CD4-positive, alpha-beta T cell (primary cell): Measurements from ENCODE around the gene SLC35B4. TPM values are rescaled to one million over a fixed set of nuclear protein-coding genes. Genes with fewer than 3 reads are reported as not detected.

Source experiments
- ATAC-seq: fragments of 200-7000 bp; cut with Tn5 transposase; one replicate; pipeline ENCODE4 v1.10.0; 2022; ENCODE audit warnings: mild to moderate bottlenecking; ENCODE audit not compliant: poor library complexity
- CTCF ChIA-PET: fragments of 350-600 bp; sonication (Branson Sonifier 250); formaldehyde crosslinking; loops from one replicate; lab custom pipeline; 2021; ENCODE audit warnings: antibody characterized with exemption, inconsistent platforms; lab: Charles Lee
- POLR2A ChIA-PET: fragments of 350-600 bp; sonication (Branson Sonifier 250); formaldehyde crosslinking; loops from one replicate; lab custom pipeline; 2021; ENCODE audit warnings: antibody characterized with exemption, inconsistent platforms; lab: Charles Lee
- DNase-seq, 14 experiments: peaks; one replicate each; pipeline ENCODE4 v3.0.0-alpha.2; 2013 to 2020; ENCODE audit warnings: mixed read lengths in 2 of 14
- H3K27ac ChIP-seq, 2 donors: one replicate each; pipeline versions ENCODE4 v1.5.1 to v1.7.0; 2013; ENCODE audit warnings: low read length in 2 of 2, low read depth in 1 of 2, mild to moderate bottlenecking in 1 of 2
- H3K27me3 ChIP-seq, 2 experiments: 1 replicate in 1 of 2; 2 replicates in 1 of 2; pipeline versions ENCODE4 v1.6.1 to v1.7.0; 2013; ENCODE audit warnings: low read length in 2 of 2, control low read depth in 1 of 2, mild to moderate bottlenecking in 1 of 2, moderate library complexity in 1 of 2; ENCODE audit not compliant: insufficient read depth in 2 of 2, control insufficient read depth in 1 of 2
- H3K36me3 ChIP-seq: one replicate; pipeline ENCODE4 v1.6.1; 2013; ENCODE audit warnings: low read length, control low read depth; ENCODE audit not compliant: insufficient read depth
- H3K4me1 ChIP-seq: one replicate; pipeline ENCODE4 v1.6.1; 2013; ENCODE audit warnings: low read length, control low read depth; ENCODE audit not compliant: insufficient read depth
- H3K4me3 ChIP-seq: one replicate; pipeline ENCODE4 v1.5.1; 2013; ENCODE audit warnings: mild to moderate bottlenecking, low read length, moderate library complexity
- H3K9me3 ChIP-seq, 2 experiments: 1 replicate in 1 of 2; 2 replicates in 1 of 2; pipeline versions ENCODE4 v1.6.1 to v1.7.0; 2013; ENCODE audit warnings: low read length in 2 of 2, mild to moderate bottlenecking in 2 of 2, control low read depth in 1 of 2, moderate library complexity in 1 of 2; ENCODE audit not compliant: control insufficient read depth in 1 of 2, insufficient read depth in 1 of 2
- H3K27ac Mint-ChIP-seq: one replicate; pipeline ENCODE4 v1.8.0; 2020; ENCODE audit warnings: mixed read lengths
- H3K27me3 Mint-ChIP-seq: one replicate; pipeline ENCODE4 v1.8.0; 2021; ENCODE audit warnings: mixed read lengths
- H3K36me3 Mint-ChIP-seq: one replicate; pipeline ENCODE4 v1.8.0; 2021; ENCODE audit warnings: low read depth, mixed read lengths
- H3K4me1 Mint-ChIP-seq: one replicate; pipeline ENCODE4 v1.8.0; 2021; ENCODE audit warnings: low read depth, mixed read lengths
- H3K4me3 Mint-ChIP-seq: one replicate; pipeline ENCODE4 v1.8.0; 2020; ENCODE audit warnings: mild to moderate bottlenecking, mixed read lengths
- H3K9me3 Mint-ChIP-seq: one replicate; pipeline ENCODE4 v1.8.0; 2020; ENCODE audit warnings: mixed read lengths
- intact Hi-C, 2 experiments: fragments of 100-400 bp; cut with DNase I in 1 of 2; cut with micrococcal nuclease in 1 of 2; formaldehyde crosslinking; loops; one replicate each; pipeline versions ENCODE4 v1.15.1 to v1.9.0; 2023 to 2025; cut with DNase I, micrococcal nuclease
- total RNA-seq, 174 experiments: library from RNA in 2 of 174; stranded (reverse) in 2 of 174; gene quantifications; one replicate each; pipeline ENCODE4 v1.2.3 and lab custom pipeline; 2021 to 2026
- TF ChIP-seq, protein P1 (sequence below): fragments of 200-600 bp; IDR thresholded peaks from one replicate; pipeline ENCODE4 v1.8.0; 2022; ENCODE audit warnings: antibody characterized with exemption, mild to moderate bottlenecking

Gene SLC35B4
- total RNA-seq, 2 experiments from 2014 or later: 5.8 to 7.8 TPM

DNA sequence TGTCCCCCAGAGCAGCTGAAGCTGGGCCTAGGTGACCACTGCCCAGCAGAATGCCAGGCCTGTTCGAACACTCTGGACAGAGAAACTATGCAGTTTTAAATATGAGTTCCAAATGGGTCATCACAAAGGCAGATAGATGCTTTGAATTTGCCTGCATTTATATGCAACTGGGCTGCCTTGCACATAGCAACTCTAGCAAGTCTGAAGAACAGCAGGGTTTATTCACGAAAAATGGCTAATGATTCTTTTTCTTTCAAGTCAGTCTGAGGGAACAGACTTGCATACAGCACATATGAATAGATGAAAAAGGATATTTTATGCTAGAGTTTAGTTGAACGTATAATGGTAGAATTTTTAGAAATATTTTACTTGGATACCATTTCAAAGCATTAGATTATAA lies 68.5 kb downstream of the SLC35B4 start:
- no peak overlapping the region for H3K4me3 ChIP-seq
- no peak overlapping the region for H3K27ac Mint-ChIP-seq
- H3K4me1 ChIP-seq: no peaks in the 10 kb centered on the region
- H3K4me3 Mint-ChIP-seq: no peak overlapping the region
- no peaks in the 10 kb centered on the region for H3K36me3 Mint-ChIP-seq
- H3K9me3 Mint-ChIP-seq: peaks cover 2% of the 10 kb centered on the region
- intact Hi-C loops: no loop called here
- DNase-seq (no peak), ATAC-seq (no peak)
- H3K36me3 ChIP-seq: no peaks in the 10 kb centered on the region
- no peak overlapping the region for H3K27ac ChIP-seq
- H3K27me3 Mint-ChIP-seq: no peaks in the 10 kb centered on the region
- H3K27me3 ChIP-seq: no peaks in the 10 kb centered on the region
- TF ChIP-seq, protein P1, sequence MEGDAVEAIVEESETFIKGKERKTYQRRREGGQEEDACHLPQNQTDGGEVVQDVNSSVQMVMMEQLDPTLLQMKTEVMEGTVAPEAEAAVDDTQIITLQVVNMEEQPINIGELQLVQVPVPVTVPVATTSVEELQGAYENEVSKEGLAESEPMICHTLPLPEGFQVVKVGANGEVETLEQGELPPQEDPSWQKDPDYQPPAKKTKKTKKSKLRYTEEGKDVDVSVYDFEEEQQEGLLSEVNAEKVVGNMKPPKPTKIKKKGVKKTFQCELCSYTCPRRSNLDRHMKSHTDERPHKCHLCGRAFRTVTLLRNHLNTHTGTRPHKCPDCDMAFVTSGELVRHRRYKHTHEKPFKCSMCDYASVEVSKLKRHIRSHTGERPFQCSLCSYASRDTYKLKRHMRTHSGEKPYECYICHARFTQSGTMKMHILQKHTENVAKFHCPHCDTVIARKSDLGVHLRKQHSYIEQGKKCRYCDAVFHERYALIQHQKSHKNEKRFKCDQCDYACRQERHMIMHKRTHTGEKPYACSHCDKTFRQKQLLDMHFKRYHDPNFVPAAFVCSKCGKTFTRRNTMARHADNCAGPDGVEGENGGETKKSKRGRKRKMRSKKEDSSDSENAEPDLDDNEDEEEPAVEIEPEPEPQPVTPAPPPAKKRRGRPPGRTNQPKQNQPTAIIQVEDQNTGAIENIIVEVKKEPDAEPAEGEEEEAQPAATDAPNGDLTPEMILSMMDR: no peak
- ChIA-PET POLR2A (no interaction called here), CTCF (no interaction called here)
- H3K9me3 ChIP-seq: no peaks in the 10 kb centered on the region
- H3K4me1 Mint-ChIP-seq: no peaks in the 10 kb centered on the region

DNA sequence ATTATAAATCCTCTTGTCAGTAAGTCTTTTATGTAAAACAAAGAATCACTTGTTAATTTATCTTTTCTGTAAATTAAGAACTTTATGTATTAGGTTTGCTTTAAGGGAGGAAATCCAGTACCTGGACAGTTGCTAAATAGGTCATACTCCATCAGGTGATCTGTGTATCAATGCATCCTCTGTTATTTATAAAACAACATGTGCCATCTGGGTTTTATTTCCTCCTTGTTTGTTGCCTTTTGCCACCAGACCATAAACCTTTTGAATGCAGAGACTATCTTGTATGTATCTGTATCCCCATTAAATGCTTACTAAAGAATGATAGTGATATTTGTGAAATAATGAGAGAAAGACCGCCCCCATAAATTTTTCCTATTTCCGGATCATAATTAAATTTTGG lies 70.0 kb downstream of the SLC35B4 start:
- H3K4me3 ChIP-seq: no peak overlapping the region
- intact Hi-C loops: no loop called here
- ATAC-seq (no peak), DNase-seq (no peak)
- H3K4me1 ChIP-seq: no peaks in the 10 kb centered on the region
- H3K9me3 ChIP-seq: no peaks in the 10 kb centered on the region
- CTCF ChIA-PET: no interaction called here
- Mint-ChIP-seq H3K27me3 (no peaks in the 10 kb centered on the region), H3K27ac (no peak overlapping the region), H3K4me3 (no peak overlapping the region), H3K9me3 (no peaks in the 10 kb centered on the region), H3K36me3 (no peaks in the 10 kb centered on the region), H3K4me1 (no peaks in the 10 kb centered on the region)
- H3K27me3 ChIP-seq: no peaks in the 10 kb centered on the region
- POLR2A ChIA-PET: no interaction called here
- H3K36me3 ChIP-seq: no peaks in the 10 kb centered on the region
- H3K27ac ChIP-seq: no peak overlapping the region
- TF ChIP-seq, protein P1: no peak

DNA sequence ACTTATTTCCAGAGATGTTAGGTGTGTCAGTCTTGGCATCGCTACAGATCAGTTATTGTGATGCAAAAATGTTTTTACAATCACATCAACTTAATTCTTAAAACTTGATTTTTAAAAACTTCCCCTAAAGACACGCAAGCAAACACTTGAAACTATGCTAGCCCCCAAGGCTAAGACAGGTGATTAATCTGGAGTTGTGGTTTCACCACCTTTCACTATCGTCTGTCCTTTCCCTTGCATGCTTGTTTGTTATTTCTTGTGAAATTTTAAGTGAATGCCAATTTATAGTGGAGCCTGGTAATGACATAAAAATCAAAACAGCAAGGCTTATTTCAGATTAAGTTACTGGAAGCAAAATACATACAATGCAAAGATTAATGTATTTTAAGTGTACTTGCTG lies 70.4 kb downstream of the SLC35B4 start:
- H3K36me3 Mint-ChIP-seq: no peaks in the 10 kb centered on the region
- DNase-seq: no peak
- Histone ChIP-seq H3K9me3 (no peaks in the 10 kb centered on the region), H3K4me1 (no peaks in the 10 kb centered on the region), H3K36me3 (no peaks in the 10 kb centered on the region), H3K27ac (no peak overlapping the region), H3K4me3 (no peak overlapping the region), H3K27me3 (no peaks in the 10 kb centered on the region)
- ChIA-PET POLR2A (no interaction called here), CTCF (no interaction called here)
- no peak overlapping the region for H3K27ac Mint-ChIP-seq
- no peaks in the 10 kb centered on the region for H3K9me3 Mint-ChIP-seq
- no peak overlapping the region for H3K4me3 Mint-ChIP-seq
- TF ChIP-seq, protein P1: no peak
- no peaks in the 10 kb centered on the region for H3K4me1 Mint-ChIP-seq
- H3K27me3 Mint-ChIP-seq: no peaks in the 10 kb centered on the region
- no peak for ATAC-seq
- intact Hi-C loops: no loop called here
